NCI-H187 treated with DMSO at 0.1 percent for 48 hours (cell line): Measurements from ENCODE around the gene MPZL1.

Experiments used
- DNase-seq: peaks from one replicate; lab custom pipeline; 2025; lab: John Stamatoyannopoulos, UW

The MPZL1 gene

DNA sequence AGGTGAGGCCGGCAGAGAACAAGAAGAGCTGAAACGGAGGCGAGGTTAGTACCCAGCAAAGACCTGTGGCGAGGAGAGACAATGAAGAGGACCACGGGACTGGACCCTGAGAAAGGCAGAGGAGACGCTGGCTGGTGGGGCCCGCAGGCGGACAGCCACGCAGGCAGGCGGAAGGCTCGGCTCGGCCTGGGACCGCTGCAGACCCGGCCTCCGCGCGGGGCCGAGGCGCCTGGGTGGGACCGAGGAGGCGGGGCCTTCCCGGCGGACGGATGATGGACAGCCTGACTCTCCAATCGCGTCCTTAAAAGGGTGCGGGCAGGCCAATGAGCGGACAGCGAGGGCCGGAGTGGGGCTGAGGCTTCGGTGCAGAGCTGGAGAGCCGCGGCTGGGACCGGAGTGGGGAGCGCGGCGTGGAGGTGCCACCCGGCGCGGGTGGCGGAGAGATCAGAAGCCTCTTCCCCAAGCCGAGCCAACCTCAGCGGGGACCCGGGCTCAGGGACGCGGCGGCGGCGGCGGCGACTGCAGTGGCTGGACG lies at the start of gene MPZL1:
Gene MPZL1, plus strand, starts transcription at position 366 of the 535 bp plus-strand sequence. CDS start 170 bp downstream, outside the sequence.
- peak; percentile 75 for DNase-seq

DNA sequence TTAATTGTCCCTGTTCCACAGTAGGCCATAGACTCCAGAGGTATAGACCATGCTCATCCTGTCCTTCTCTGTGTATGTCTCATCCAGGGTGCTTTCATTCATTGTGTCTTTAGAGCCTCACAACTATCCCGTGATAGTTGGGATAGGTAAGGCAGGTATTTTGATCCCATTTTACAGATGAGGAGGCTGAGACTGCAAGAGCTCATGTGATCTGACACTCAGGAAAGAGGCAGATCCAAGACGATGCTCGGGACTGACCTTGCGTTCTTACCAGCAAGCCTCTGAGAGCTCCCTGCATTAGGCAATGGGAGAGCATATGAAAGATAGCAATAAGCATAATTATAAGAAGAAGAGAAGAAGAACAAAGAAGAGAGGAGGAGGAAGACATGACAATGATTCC lies 49.0 kb upstream of the MPZL1 start:
- DNase-seq, result no peak

- no peak for DNase-seq
These were observed 48.5 kb upstream of the MPZL1 start for GRCh38 chr1:167673265-167673664.

DNA sequence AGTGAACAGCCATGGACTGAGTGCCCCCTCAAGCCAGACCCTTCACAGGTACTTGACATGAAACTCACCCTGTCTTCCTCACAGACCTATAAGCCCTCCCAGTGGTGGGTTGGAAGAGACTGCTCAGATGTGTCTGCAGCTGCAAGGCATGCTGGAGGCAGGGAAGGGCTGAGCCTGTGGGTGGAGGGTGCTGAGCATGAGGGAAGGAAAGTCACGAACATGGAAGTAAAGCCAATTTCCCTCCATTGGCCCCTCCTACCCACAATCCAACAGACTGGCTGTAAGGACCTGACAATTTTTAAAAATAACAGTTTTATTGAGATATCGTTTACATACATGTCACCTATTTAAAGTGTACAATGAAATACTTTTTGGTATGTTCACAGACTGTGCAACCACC lies 47.6 kb upstream of the MPZL1 start:
- no peak for DNase-seq

DNA sequence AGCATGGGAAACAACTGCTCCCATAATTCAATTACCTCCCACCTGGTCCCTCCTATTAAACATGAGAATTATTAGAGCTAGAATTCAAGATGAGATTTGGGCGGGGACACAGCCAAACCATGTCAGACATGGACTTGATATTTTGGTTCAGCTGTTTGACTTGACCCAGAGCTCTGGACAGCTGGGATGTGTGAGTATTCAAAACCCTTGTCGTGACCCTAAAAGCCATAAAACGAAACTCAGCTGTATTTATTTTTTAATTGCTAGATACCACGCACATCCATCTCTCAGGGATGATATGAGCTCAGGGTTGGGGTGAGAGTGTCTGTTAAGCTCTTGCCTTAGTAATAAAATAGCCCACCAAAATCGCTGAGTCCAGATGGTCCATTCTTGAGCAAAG lies 46.3 kb upstream of the MPZL1 start:
- DNase-seq, result no peak

DNA sequence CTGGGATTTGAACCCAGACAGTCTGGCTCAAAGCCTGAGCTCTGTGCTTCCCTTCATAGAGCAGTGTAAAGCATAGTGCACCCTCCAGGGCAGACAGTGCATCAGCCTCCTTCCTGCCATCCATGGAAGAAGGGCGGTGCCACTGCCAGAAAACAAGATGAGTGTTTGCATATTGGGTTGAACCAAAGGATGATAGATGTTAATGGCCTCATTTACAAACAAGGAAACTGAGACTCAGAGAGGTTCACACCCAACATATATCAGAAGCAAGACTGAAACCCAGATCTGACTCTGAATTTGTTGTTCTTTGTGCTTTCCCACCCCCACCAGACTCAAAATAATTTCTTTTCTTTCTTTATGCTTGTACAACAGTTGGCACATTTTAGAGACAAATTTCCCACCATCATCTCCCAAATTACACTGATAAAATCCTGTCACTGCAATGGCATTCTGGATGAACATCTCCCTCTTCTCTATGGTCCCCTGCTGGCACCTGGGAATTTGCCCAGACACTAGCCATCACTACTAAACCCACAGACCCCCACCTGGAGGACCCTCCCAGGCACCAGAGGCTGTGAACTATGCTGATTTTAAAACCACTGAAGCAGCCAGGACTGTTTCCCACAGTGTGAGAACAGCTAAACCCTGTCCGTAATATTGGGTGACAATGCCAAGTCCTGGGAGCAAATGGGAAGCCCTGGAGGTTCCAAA lies 45.4 kb upstream of the MPZL1 start:
- peak; percentile 16 for DNase-seq

- no peak for DNase-seq
These were observed 44.6 kb upstream of the MPZL1 start for GRCh38 chr1:167676916-167677848.

- DNase-seq, result no peak
These were observed 43.4 kb upstream of the MPZL1 start for GRCh38 chr1:167678422-167678821.

DNA sequence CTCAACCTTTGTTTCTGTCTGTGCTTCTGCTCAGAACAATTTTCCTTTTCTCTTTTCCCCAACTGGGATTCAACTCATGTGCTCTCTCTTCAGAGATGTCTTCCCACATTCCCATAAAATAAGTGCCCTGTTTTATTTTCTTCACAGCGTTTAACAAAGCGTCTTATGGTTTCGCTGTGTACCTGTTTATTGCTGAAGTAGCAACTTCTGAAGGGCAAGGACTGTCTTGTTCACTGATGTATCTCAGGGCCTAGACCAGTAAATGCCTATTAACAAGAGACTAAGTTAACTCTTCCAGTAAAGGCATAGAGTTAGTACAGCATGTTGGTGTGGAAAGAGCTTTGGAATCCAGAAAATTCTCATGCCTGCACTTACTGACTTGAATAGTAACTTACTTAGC lies 42.9 kb upstream of the MPZL1 start:
- no peak for DNase-seq

- DNase-seq, result no peak
These were observed 42.1 kb upstream of the MPZL1 start for GRCh38 chr1:167679714-167680113.

- no peak for DNase-seq
These were observed 40.8 kb upstream of the MPZL1 start for GRCh38 chr1:167681024-167681423.

GRCh38 chr1:167681451-167682098 lies 40.2 kb upstream of the MPZL1 start:
- no peak for DNase-seq

DNA sequence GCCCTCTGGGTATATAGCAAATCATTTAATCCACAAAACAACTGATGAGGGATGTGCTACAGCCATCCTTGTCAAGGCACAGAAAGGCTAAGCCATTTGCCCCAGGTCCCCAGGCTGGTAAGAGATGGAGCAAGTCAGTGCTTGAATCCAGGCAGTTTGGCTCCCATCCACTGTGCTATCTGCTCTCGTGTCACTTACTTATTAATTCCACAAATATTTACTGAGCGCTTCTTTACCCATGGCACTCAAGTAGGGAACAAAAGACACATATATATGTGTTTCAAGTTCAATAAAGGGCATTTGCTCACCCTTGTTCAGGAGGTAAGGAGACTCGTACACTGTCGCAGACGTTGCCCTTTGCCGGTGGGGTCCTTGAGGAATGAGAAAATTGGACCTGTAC lies 38.6 kb upstream of the MPZL1 start:
- no peak for DNase-seq

DNA sequence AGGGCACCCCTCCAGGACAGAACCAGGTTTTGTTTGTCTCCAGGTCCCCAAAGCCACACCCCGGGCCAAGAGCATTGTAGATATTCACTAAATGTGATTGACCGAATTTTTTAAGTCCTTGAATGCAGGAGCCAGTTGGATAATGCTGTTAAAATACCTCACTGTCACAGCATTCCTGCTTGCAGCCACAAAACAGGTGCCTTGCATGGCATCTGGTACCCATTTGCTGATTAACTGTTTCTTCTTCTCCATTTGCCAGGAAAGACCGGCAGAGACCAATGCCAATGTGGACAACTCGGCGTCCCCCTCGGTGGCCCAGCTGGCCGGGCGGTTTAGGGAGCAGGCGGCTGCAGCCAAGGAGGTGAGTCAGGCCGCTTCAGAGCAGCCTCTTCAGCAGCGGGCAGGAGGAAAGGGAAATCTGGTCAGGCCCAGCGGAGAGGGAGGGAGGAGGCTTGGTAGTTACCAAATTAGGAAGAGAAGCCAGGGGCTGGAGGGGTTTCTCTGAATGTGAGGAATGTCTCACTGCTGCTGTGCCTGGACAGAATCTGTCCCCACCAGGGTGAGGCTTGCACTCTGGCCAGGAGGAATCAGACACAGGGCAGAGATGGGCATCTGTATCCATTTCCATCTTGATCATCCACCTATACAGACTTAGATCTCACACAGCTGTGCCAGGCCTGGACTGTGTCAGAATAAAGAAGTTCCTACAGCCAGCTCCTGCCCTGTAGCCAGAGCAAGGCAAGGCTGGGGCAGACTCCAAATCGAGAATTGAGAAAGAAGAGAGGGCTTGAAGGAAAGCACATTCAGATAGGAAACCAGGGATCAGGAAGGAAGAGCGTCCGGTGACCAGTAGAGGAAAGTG lies 37.9 kb upstream of the MPZL1 start:
- DNase-seq, result no peak

DNA sequence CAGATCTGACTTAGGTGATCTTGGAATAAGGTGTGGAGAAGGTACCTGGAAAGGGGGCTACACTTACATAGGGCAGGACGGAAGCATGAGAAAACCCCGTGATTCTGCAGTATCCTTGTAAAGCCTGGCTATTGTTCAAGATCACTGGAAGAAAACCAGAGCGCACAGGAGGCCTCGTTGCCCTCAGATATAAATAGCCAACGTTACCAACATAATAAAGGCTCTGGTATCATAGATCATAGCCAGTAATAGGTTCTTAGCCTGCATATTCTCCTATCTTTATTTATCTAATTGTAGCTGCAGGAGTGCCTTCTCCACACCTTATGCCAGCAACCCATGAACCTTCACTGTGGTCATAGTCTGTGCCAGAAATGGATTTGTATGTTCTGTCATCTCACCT lies 35.9 kb upstream of the MPZL1 start:
- no peak for DNase-seq

- DNase-seq, result peak; percentile 35
These were observed 33.8 kb upstream of the MPZL1 start for GRCh38 chr1:167687919-167688519.

- no peak for DNase-seq
These were observed 32.2 kb upstream of the MPZL1 start for GRCh38 chr1:167689567-167689920.

DNA sequence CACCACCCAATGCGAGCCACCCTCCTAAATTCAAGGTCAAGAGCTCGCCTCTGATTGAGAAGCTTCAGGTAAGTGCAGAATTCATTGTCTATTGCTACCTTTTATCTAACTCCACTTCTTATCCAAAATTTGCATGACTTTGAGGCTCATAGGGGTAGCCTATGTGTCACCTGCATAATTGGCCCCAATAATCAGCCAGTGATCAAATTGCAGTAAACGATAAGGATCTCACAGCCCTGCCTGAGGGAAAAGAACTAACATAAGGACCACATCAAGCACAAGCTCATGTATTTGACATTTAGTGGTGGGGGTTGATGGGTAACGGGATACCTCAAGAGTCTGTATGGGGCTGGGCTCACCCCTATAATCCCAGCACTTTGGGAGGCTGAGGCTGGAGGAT lies 31.7 kb upstream of the MPZL1 start:
- no peak for DNase-seq

DNA sequence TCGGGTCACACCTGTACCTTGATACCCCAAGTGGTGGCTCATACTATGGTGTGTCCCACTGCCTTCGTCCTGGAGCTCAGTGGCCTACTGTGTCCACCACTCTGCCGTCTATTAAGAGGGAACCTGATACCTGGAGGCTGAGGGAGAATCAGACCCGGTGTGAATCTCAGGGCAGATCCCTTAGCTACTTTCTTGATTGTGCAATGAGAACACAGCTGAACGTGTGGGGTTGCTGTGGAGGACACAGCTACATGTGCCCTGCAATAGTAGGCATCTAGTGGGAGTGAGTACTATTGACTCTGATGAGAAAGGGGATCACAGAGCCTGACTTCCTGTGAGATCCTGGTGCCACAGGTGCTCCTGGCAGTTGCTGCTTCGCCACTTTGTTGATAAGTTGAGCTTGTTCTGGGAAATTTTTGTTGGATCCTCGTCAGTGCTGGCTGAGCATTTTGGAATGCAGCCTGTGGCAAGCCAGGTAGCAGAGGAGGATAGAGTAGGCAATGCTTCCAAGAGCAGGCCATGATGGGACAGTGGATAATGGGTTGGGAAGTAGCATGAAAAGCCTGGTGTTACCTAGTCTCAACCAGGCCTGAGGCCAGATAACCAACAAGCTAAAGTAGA lies 28.2 kb upstream of the MPZL1 start:
- no peak for DNase-seq

DNA sequence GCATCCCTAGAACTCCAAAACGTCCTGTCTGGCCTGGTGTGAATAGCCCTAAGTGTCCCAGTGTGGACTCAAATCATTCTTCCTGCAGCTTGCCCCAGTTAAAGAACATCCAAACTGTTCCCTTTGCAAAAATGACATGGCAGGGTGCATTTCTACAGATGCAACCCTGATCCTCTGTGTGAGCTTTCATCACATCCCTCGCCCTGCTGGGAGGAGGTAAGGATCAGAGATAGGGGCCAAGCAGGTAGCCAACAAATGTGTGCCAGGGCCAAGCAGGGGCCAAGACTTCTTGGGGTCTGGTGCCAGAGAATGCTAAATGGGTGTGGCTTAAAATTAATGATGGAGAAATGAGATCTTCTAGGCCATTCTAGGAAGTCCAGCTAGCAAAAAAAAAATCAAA lies 27.1 kb upstream of the MPZL1 start:
- DNase-seq, result no peak

- no peak for DNase-seq
These were observed 26.6 kb upstream of the MPZL1 start for GRCh38 chr1:167695147-167695546.
